Hypothalamus (tissue), 51 donors: Measurements from ENCODE around the gene FAM177A1.
A peak's percentile ranks its signal among the peaks of the same experiment; 100 is the strongest.

Experiments used
- DNase-seq, 51 donors: peaks; one replicate each; lab custom pipeline; 2025; lab: John Stamatoyannopoulos, UW

The FAM177A1 gene

GRCh38 chr14:35121887-35122695, 76.0 kb downstream of the FAM177A1 start, which contains the start of the genes PPP2R3C and PRORP:
Gene PPP2R3C, minus strand, starts transcription at chr14:35121990. Its CDS starts 31 bp downstream, at chr14:35121959.
Gene PRORP, plus strand, starts transcription at chr14:35122552. Its CDS starts 694 bp downstream, at chr14:35123246.
- peak; percentile 62 to 99 (median 88) for DNase-seq

- DNase-seq = peak in 5 of 51 donors; percentile 42 to 89 (median 50)
These were observed 76.8 kb downstream of the FAM177A1 start for GRCh38 chr14:35122696-35123387.

- DNase-seq = no peak
These were observed 77.3 kb downstream of the FAM177A1 start for GRCh38 chr14:35123388-35123703.

GRCh38 chr14:35124127-35124526, 78.1 kb downstream of the FAM177A1 start:
- DNase-seq = no peak
